Hepatic stellate cell (primary cell): ENCODE results near the gene PDYN.
"Not testable (repeated sequence)": the region's sequence is repeated elsewhere in the genome, so short reads cannot be mapped to it uniquely, and the experiment has no call there.

ENCODE experiments used
- DNase-seq: peaks from one replicate; pipeline ENCODE4 v3.0.0; 2011; ENCODE audit warnings: low spot score

Gene PDYN

DNA sequence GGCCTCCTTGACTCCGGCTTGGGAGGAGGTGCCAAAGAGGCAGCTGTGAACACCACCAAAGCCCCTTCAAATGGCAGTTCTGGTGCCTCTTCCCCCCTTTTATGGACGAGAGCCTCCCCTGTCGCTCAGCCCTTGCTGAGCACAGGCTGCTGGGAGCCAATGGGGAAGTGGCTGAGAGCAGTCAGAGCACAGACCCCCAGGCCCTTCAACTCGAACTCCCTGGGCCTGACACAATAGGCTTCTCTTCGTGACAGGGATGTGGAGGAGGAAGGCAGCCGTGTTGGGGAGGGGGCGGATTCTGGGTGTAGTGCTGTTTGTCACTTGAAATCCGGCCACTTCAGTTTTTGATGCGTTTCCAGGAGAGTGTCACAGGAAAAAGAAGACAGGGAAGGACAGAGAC is at the start of gene PDYN:
TSS of gene PDYN (minus strand) at position 73 of the 400 bp plus-strand sequence. CDS start 10,974 bp downstream, outside the sequence.
- no peak for DNase-seq

DNA sequence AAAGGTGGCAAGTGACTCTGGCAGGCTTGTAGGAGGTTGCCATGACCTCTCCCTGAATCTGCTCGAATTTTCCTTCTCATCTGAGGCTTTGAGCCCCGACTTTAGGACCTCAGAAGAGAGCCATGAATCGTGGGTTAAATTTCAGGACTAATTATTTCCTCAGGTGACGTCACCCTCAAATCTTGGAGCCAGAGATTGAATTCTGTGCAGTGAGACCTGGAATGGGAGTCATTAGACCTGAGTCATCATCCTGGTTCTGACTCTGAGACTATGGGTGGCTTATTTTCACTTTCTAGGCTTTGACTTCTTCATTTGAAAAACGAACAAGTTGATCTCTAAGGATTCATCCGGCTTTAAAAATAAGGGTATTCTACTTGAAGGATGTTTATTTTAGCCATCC is 48.5 kb upstream of the PDYN start:
- DNase-seq = peak; percentile 16

DNA sequence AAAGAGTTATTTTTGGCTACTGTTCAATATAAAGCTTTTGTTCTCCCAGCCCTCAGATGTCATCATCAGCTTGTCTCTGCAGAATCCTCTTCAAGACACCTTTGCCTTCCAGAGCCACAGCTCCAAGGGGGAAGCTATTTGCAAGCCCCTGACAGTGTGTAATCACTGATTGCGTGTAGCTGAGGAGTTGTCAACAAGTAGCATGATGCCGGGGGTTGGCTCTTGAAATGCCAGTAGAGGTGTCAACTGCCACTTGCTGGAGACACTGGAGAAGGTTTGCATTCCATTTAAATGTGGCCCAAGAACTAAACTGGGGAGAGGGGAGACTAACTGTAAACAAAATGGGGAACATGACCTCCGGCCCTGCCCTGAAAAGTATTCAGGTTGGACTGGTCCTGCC is 44.3 kb upstream of the PDYN start:
- no peak for DNase-seq

DNA sequence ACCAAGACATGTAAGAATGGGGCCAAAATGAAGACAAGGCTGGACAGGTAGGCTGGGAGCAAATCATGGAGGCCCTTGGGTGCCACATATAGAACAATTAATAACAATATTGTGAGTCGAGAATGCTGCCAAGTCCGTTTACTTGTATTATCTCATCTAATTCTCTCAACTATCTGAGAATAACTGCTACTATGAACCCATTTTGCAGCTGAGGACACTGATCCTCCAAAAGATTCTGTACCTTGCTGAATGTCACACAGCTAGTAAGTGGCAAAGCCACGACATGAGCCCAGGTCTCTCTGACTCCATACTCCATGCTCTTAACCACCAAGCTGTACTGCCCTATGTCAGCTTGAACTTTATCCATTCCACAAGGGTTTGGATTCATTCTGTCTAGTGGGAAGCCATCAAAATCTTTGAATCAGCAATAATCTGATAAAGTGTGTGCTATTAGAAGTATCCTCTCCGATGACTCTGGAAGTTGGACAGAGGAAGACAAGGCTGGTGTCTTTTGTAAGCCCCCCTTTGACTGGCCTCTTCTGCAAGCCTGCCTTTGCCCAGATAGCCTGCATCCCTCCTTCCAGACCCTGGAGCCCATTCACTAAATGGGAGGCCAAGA is 43.5 kb upstream of the PDYN start:
- no peak for DNase-seq

DNA sequence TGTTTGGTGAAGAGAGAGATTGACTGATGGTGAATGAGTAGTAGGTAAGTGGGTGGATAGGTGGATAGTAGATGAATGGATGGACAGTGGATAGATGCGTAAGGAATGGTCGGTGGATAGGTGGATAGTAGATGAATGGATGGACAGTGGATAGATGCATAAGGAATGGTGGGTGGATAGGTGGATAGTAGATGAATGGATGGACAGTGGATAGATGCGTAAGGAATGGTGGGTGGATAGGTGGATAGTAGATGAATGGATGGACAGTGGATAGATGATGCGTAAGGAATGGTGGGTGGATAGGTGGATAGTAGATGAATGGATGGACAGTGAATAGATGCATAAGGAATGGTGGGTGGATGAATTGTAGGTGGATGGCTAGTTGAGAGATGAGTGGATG is 42.5 kb upstream of the PDYN start:
- not testable (repeated sequence) for DNase-seq

DNA sequence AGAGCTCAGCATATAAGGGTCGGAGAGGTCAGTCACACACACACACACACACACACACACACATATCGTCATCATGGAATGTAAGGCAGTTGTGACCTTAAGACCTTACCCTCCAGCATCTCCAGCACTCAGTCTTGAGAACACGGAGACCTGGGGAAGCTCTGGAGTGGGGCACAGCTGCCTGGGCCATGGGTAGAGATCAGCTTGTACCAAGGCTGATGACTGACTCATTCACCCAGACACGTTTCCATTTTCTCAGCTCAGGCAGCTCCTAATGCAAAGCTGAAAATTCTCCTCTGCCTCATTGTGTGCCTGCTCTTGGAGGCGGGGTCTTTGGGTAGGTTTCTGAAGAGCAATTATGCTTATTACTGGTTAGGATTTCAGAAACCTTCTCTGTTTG is 38.3 kb upstream of the PDYN start:
- no peak for DNase-seq

DNA sequence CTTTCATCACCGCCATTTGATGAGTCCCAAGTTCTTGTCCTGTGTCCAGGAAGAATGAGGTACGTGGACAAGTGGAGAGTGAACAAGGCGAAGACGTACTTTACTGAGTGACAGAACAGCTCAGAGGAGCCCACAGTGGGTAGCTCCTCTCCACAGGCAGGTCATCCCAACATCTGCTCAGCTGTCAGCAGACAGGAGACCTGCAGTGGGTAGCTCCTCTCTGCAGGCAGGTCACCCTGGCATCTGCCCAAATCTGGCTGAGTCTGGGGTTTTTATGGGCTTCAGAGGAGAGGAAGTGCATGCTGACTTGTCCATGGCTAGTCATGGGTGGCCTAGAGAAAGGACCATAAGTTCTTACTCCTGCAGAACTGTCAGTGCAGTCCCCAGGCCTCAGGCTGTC is 32.7 kb upstream of the PDYN start:
- DNase-seq = no peak

DNA sequence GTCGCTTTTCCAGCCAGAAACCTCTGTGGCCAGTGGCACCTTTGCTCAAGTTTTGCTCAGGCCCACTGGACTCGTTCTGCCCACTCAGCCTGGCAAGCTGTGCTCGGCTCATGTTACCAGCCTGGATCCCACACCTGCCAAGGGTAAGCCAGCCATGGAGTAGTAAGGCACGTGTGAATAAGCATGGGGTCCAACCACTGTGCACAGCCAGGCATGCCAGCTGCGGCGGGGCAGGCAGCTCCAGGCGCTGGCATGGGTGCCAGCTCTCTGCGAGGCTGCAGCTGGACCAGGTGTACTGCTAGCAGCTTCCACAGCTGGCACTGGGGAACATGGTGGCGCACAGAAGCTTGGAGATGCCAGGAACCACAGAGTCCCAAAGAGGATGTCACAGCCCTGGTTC is 32.1 kb upstream of the PDYN start:
- DNase-seq = no peak

DNA sequence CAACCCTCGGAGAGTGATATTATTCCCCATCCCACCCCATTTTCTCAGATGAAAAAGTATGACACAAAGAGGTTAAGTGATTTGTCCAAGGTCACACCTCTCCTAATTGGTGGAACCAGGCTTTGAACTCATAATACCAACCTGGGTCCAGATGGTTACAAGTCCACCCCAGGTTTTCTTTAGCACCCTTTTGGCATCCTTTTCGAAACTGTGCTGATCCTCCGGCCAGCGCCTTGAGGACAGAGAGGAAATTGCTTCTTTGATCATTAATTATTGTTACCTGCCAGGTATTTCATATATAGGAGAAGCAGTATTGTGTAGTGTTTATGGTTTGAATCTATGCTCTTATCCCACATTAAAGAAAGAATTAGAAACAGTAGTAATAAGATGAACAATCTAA is 29.3 kb upstream of the PDYN start:
- no peak for DNase-seq

DNA sequence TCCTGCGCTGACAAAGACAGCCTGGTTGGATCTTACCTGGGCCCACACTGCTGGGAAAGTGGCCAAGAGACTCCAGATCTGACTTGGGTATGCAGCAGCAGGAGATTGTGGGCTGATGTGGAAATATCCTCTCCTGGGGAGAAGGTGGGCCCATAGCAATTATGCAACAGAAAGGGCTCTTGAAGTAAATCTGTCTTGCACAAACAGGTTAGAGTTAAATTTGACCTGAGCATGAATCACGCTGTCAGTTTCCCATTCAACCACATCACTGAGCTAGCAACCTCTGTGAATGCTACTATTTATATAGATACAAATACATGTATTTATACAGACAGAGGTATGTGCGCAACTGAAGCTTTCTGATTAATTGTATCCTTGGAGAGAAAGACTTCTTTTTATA is 28.3 kb upstream of the PDYN start:
- DNase-seq = no peak

DNA sequence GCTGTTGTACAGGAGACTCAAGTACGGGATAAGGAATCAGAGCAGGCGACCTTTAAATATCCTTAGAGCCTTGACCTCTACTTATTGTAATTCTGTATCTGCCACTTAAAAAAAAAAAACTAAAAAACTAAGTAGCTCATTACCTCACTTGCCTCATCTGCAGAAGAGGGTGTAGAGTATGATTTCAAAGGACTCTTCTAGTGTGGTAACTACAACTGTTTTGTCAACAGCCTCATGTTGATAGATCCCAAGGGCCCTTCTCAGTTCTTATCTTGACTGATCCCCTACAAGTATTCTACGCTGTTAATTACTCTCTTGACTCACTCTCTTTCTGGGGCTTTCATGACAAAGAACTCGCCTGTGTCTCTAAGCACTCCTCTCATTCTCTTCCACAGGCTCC is 16.7 kb upstream of the PDYN start:
- no peak for DNase-seq

DNA sequence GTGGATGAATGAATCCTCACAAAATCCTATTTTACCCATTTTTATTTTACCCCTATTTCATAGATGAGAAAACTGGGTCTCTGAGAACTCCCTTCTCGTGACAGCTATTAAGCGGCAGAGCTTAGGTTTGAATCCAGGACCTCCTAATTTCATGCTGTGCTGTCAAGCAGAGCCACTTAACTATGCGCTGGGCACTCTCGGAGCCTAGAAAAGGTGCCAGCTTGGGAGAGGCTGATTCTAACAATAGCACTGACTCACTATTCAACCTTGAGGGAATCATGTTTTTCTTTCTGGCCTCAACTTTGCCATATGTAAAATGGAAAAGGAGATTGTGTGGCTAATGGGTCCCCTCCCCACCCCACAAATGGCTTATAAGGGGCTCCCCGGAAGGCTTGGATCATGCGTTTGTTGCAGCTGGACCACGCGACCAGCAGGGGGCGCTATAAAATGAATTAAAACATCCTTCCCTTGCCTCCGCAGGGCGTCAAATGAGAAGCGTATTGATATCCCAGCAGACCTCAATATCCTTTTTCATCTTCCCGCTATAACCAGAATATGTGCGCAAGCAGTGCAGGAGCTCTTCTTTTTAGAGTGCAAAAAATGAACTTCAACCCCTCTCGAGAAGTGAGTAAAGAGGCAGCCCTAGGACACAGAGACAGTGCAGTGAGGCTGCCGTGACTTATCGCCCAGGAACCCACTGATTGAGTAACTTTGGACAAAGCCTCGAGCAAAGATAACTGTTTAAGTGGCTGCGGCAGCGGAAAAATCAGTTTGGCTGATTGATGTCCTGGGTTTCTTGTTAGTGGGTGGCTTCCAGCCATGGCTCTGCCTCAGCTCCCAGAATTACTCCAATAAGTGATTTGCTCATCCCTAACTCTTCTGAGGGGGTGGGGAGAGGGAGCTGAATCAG is 12.8 kb upstream of the PDYN start:
- DNase-seq = no peak

DNA sequence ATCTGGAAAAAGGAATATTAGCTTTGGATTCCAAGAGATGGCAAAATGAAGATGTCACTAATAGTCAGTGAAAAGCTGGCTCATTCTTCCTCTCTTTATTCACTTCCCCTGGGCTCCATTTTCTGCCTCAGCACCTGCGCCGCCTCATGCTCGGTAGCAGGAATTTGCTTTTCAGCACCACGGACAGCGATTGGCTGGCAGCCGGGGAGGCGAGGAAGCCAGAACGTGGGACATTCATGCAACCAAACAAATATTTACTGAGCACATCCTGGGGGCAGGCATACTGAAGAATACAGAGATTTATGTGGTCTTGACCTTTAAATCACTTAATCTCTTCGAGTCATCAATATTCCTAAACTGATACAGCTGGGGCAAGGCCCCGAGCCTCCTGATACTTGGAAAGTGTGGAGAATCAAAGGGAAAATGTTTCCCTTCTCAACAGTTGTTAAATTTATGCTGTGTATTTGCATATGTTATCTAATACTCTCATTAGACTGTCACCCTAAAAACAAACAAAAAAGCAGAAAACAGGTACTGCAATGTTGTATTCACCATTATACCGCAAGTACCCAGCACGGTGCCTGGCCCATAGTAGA is 12.1 kb upstream of the PDYN start:
- DNase-seq = peak; percentile 34

DNA sequence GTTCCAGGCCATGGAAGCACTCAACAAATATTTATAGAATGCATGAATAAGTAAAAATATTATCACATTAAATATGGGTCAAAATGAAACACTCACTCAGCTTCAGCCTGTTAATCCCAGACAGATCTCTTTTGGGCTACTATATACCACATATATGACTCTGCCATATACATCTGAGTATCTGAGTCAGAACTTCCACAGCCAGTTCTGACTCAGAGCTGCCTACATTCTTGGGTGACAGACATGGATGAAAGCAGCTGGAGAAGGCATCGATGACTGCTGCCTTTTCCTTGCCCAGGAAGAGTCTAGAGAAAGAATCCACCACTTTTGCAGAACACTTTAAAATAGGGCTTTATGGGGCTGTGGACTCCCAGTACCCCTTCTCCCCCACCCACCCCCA is 11.5 kb upstream of the PDYN start:
- DNase-seq = no peak

DNA sequence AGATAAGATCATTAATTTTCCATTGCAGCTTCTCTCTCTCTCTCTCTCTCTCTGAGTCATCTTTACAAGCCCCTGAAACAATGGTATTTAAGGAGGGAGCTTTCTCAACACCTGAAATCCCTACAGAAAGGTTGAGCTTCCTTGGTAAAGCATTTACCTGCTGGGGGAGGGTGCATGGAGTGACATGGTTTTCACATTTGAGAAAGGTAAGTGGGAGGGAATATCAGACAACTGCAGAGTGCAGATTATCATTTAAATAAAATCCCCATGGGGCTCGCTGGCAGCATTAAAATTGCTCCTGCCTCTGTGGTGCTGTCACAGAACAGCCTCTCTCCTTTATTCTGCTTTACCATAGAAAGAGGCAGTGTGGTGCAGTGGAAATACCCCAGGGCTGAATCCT is 10.3 kb upstream of the PDYN start:
- DNase-seq = no peak

DNA sequence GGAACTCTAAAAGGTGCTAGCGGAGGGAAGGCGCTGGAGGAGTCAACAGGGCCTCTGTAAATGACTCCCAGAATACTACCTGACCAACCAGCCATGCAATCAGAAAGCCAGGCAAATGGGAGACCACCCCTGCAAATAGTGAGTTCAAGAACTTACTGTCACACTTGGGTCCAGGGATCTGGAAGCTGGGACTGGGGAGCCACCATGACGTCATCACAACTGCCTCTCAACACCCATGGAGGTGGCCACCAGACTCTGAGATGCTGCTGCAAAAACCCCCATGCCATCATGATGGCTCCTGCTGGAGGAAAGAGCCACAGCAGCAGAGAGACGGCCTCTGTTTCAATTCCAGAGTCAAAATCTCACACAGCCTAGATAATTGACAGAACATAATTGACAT is 8.5 kb upstream of the PDYN start:
- DNase-seq = no peak

DNA sequence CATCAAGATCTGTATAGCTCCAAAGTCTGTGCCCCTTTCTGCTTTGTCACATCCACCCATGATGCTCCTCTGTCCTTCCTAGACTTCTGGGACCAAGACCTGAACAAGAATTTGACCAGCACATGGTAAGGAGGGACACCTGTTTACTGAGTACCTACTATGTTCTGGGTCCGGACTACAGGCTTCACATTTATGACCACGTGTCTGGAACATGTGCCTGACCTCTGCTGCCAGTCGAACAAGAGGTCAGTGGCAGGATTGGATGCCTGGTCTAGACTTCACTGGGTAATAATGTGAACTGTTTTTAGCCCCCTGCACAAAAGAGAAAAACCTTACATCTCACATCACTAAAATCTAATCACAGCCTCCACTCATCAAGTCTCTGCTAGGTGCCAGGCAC is 7.3 kb upstream of the PDYN start:
- DNase-seq = no peak

DNA sequence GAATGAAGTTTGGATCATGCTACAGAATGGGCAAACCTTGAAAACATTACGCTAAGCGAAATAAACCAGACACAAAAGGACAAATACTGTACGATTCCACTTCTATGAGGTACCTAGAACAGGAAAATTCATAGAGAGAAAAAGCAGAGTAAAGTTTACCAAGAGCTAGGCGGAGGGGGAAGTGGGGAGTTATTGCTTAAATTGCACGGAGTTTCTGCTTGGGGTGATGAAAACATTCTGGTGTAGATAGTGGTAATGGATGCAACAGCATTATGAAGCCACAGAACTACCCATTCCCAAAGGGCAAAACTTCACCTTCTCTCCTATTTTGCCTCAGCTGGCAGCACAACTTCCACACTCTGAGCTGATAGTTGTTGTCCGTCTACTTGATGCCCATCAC is 6.4 kb upstream of the PDYN start:
- no peak for DNase-seq

DNA sequence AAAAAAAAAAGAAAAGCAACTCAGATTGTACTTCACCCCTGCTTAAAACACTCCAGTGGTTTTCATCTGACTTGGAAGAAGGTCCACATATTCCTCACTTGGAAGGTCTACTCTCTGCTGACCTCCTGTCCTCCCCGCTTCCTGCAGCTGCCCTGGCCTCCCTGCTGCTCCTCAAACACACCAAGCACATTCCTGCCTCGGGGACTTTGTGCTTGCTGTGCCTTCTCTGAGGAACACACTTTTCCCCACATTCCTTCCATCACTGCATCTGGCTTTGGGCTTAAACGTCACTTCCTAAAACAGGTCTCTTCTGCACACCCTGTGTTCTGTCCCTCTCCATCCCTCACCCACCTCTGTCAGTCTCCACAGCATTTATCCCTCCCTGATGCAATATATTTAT is 4.9 kb upstream of the PDYN start:
- DNase-seq = no peak

DNA sequence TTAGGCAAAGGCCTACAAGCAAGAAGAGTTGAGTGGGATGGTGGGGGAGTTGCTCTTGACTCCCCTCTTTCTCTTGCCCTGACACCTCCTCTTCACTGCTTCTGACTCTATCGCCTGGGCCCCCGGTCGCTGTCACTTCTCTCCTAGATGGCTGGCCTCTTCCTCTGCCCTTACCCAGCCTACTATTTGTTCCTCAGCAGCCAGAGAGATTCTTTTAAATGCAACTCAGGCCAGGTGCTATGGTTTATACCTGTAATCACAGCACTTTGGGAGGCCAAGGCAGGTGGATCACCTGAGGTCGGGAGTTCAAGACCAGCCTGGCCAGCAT is 4.3 kb upstream of the PDYN start:
- no peak for DNase-seq

DNA sequence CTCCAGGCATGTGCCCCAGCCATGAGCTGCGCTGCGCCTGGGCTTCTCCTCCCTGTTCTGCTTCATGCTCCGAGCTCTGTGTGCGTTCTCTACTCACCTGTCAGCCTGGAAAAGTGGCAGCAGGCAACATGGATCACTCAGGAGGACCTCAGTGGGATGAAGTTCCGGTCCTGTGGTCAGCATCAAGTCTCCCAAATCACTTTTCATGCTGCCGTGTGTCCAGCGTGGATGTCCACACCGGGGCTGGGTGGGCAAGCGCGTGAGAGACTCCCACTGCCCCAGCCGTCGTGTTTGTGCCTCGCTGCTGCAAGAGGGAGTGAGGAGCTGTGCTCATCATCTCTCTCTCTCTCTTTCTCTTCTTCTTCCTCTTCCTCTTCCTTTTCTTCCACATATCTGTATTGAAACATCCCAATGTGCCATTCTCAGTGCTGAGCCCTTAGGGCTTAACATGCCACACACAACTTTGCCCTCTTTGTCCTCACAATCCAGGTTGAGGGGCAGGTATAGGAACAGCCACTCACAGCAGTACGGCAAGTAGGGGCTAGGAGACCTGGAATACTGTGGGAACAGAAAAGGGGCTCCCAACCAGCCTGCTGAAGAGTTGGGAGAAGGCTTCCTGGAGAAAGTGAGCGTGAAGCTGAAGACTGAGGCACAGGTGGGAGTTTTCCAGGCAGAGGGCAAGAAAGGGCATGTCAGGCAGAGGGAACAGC is 3.8 kb upstream of the PDYN start:
- no peak for DNase-seq

DNA sequence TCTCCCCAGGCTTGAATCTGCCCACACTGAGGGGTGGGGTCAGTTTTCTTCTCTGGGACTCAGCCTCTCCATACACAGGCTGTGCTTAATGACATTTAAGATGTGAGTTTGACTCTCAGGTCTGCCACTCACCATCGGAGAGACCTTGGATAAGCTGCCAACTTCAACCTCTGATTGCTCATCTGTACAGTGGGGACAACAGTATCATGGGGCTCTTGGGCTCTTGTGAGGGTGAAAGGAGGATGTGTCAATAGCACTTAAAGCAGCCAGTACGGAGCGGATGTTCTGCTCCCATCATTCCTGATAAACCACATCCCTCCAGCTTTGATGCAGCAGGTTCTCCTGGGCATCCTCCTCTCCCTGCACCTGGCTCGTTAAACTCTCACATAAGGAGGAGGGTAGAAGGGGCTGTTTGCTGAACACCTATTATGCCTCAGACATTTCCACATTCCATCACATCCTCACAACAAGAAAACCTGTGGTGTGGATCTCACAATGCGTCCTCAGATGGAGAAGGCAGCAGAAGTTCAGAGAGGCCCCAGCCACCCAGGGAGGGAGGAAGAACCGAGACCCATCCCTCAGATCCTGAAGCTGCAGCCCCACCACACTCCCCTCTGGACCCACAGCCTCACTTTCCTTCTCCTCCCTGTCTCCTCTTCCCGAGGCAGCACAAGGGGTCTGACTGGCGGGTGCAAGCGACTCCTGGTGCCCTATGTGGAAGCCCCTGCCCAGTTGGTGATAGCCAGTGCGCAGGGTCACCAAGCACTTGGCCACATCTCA is 1.9 kb upstream of the PDYN start:
- no peak for DNase-seq
